ENCODE results near the gene AK3. TPM values are rescaled to one million over a fixed set of nuclear protein-coding genes. Genes with fewer than 3 reads are reported as not detected.
A peak's percentile ranks its signal among the peaks of the same experiment; 100 is the strongest.

AK3 gene
- total RNA-seq, 2 donors from 2014 or later: 28.5 to 31.2 TPM

- ATAC-seq (replicated peaks): no peak
- Mint-ChIP-seq H3K9me3 (no peaks in the 10 kb centered on the region), H3K27ac (peak overlapping the region; percentile 95), H3K27me3 (no peaks in the 10 kb centered on the region), H3K36me3 (ENCODE audit: low read depth) (peaks cover 15% of the 10 kb centered on the region), H3K4me3 (peak overlapping the region; percentile 98), H3K4me1 (peaks cover 20% of the 10 kb centered on the region)
Measured at GRCh38 chr9:4738866-4739586, 2.0 kb downstream of the AK3 start.

GRCh38 chr9:4734150-4734549 is 6.9 kb downstream of the AK3 start:
- no peak overlapping the region for H3K4me3 Mint-ChIP-seq
- H3K4me1 Mint-ChIP-seq: peaks cover 27% of the 10 kb centered on the region
- H3K27ac Mint-ChIP-seq: no peak overlapping the region
- no peaks in the 10 kb centered on the region for H3K27me3 Mint-ChIP-seq
- ATAC-seq (replicated peaks): no peak
- no peaks in the 10 kb centered on the region for H3K9me3 Mint-ChIP-seq
- peaks cover under 1% of the 10 kb centered on the region for H3K36me3 Mint-ChIP-seq (ENCODE audit: low read depth)

GRCh38 chr9:4732890-4733289 is 8.1 kb downstream of the AK3 start:
- Mint-ChIP-seq H3K4me3 (no peak overlapping the region), H3K4me1 (peaks cover 27% of the 10 kb centered on the region), H3K36me3 (ENCODE audit: low read depth) (no peaks in the 10 kb centered on the region), H3K27ac (no peak overlapping the region), H3K27me3 (no peaks in the 10 kb centered on the region), H3K9me3 (no peaks in the 10 kb centered on the region)
- no peak for ATAC-seq (replicated peaks)

- ATAC-seq (replicated peaks): peak; percentile 28
- peaks cover 11% of the 10 kb centered on the region for H3K36me3 Mint-ChIP-seq (ENCODE audit: low read depth)
- H3K27ac Mint-ChIP-seq: no peak overlapping the region
- no peaks in the 10 kb centered on the region for H3K9me3 Mint-ChIP-seq
- H3K4me1 Mint-ChIP-seq: peaks cover 26% of the 10 kb centered on the region
- H3K27me3 Mint-ChIP-seq: no peaks in the 10 kb centered on the region
- no peak overlapping the region for H3K4me3 Mint-ChIP-seq
Measured at GRCh38 chr9:4727593-4727992, 13.4 kb downstream of the AK3 start.

GRCh38 chr9:4725706-4726442 is 15.1 kb downstream of the AK3 start:
- ATAC-seq (replicated peaks): peak; percentile 90
- Mint-ChIP-seq H3K9me3 (no peaks in the 10 kb centered on the region), H3K4me1 (peaks cover 26% of the 10 kb centered on the region), H3K27me3 (no peaks in the 10 kb centered on the region), H3K36me3 (ENCODE audit: low read depth) (peaks cover 28% of the 10 kb centered on the region), H3K4me3 (no peak overlapping the region), H3K27ac (no peak overlapping the region)

- ATAC-seq (replicated peaks): no peak
- Mint-ChIP-seq H3K27me3 (no peaks in the 10 kb centered on the region), H3K4me3 (no peak overlapping the region), H3K4me1 (peaks cover 12% of the 10 kb centered on the region), H3K9me3 (no peaks in the 10 kb centered on the region), H3K36me3 (ENCODE audit: low read depth) (peaks cover 69% of the 10 kb centered on the region), H3K27ac (no peak overlapping the region)
Measured at GRCh38 chr9:4721736-4722135, 19.3 kb downstream of the AK3 start.

- Mint-ChIP-seq H3K27ac (no peak overlapping the region), H3K36me3 (ENCODE audit: low read depth) (peaks cover 83% of the 10 kb centered on the region), H3K4me3 (no peak overlapping the region), H3K9me3 (no peaks in the 10 kb centered on the region), H3K27me3 (no peaks in the 10 kb centered on the region), H3K4me1 (peaks cover 3% of the 10 kb centered on the region)
- ATAC-seq (replicated peaks): no peak
Measured at GRCh38 chr9:4718911-4719310, 22.1 kb downstream of the AK3 start.

- no peak overlapping the region for H3K27ac Mint-ChIP-seq
Measured at GRCh38 chr9:4717815-4718214, 23.2 kb downstream of the AK3 start.

GRCh38 chr9:4716163-4716562 is 24.8 kb downstream of the AK3 start:
- Mint-ChIP-seq H3K36me3 (ENCODE audit: low read depth) (peaks cover 92% of the 10 kb centered on the region), H3K4me1 (peaks cover 7% of the 10 kb centered on the region), H3K9me3 (no peaks in the 10 kb centered on the region), H3K27ac (no peak overlapping the region), H3K4me3 (no peak overlapping the region), H3K27me3 (no peaks in the 10 kb centered on the region)
- no peak for ATAC-seq (replicated peaks)

More at GRCh38 chr9:4717815-4718214, 23.2 kb downstream of the AK3 start:
- Mint-ChIP-seq H3K4me1 (peaks cover 7% of the 10 kb centered on the region), H3K36me3 (ENCODE audit: low read depth) (peaks cover 92% of the 10 kb centered on the region), H3K4me3 (no peak overlapping the region), H3K27me3 (no peaks in the 10 kb centered on the region), H3K9me3 (no peaks in the 10 kb centered on the region)
- no peak for ATAC-seq (replicated peaks)

- H3K27ac Mint-ChIP-seq: peak overlapping the region; percentile 85
- peaks cover 87% of the 10 kb centered on the region for H3K36me3 Mint-ChIP-seq (ENCODE audit: low read depth)
- ATAC-seq (replicated peaks): peak; percentile 50
- peaks cover 7% of the 10 kb centered on the region for H3K4me1 Mint-ChIP-seq
- H3K27me3 Mint-ChIP-seq: no peaks in the 10 kb centered on the region
- no peaks in the 10 kb centered on the region for H3K9me3 Mint-ChIP-seq
- peak overlapping the region; percentile 2 for H3K4me3 Mint-ChIP-seq
Measured at GRCh38 chr9:4714266-4715016, 26.6 kb downstream of the AK3 start.

GRCh38 chr9:4713849-4714248 is 27.2 kb downstream of the AK3 start:
- Mint-ChIP-seq H3K27me3 (no peaks in the 10 kb centered on the region), H3K27ac (peak overlapping the region; percentile 85), H3K4me1 (peaks cover 7% of the 10 kb centered on the region), H3K4me3 (peak overlapping the region; percentile 2), H3K9me3 (no peaks in the 10 kb centered on the region), H3K36me3 (ENCODE audit: low read depth) (peaks cover 87% of the 10 kb centered on the region)
- ATAC-seq (replicated peaks): peak; percentile 62

GRCh38 chr9:4709380-4709779 is 31.6 kb downstream of the AK3 start:
- Mint-ChIP-seq H3K4me1 (peaks cover 7% of the 10 kb centered on the region), H3K4me3 (no peak overlapping the region), H3K36me3 (ENCODE audit: low read depth) (peaks cover 84% of the 10 kb centered on the region), H3K9me3 (no peaks in the 10 kb centered on the region), H3K27me3 (no peaks in the 10 kb centered on the region), H3K27ac (no peak overlapping the region)
- no peak for ATAC-seq (replicated peaks)

GRCh38 chr9:4706971-4707622 is 33.9 kb downstream of the AK3 start:
- ATAC-seq (replicated peaks): no peak
- Mint-ChIP-seq H3K36me3 (ENCODE audit: low read depth) (peaks cover 83% of the 10 kb centered on the region), H3K4me3 (no peak overlapping the region), H3K9me3 (no peaks in the 10 kb centered on the region), H3K27me3 (no peaks in the 10 kb centered on the region), H3K27ac (peak overlapping the region; percentile 38), H3K4me1 (no peaks in the 10 kb centered on the region)

GRCh38 chr9:4706021-4706420 is 35.0 kb downstream of the AK3 start:
- H3K36me3 Mint-ChIP-seq (ENCODE audit: low read depth): peaks cover 83% of the 10 kb centered on the region
- no peak for ATAC-seq (replicated peaks)
- no peaks in the 10 kb centered on the region for H3K9me3 Mint-ChIP-seq
- H3K27me3 Mint-ChIP-seq: no peaks in the 10 kb centered on the region
- peak overlapping the region; percentile 8 for H3K27ac Mint-ChIP-seq
- H3K4me3 Mint-ChIP-seq: no peak overlapping the region
- no peaks in the 10 kb centered on the region for H3K4me1 Mint-ChIP-seq
